ENCODE data around the gene NMUR1.

NMUR1 gene

DNA sequence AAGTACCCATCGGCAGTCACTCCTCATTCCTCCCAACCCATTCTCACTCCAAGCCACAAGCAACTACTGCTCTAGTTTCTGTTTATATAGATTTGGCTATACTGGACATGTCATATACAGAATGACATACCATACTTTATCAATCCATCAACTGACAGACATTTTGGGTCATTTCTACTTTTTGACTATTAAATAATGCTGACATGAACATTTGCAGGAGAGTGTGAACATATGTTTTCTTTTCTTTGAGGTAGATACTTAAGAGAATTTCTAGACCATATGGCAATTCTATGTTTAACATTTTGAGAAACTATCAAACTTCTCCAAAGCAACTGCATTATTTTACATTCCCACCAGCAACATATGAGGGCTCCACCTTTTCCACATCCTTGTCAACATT, 32.6 kb downstream of the NMUR1 start:
- TF ChIP-seq, protein P1, sequence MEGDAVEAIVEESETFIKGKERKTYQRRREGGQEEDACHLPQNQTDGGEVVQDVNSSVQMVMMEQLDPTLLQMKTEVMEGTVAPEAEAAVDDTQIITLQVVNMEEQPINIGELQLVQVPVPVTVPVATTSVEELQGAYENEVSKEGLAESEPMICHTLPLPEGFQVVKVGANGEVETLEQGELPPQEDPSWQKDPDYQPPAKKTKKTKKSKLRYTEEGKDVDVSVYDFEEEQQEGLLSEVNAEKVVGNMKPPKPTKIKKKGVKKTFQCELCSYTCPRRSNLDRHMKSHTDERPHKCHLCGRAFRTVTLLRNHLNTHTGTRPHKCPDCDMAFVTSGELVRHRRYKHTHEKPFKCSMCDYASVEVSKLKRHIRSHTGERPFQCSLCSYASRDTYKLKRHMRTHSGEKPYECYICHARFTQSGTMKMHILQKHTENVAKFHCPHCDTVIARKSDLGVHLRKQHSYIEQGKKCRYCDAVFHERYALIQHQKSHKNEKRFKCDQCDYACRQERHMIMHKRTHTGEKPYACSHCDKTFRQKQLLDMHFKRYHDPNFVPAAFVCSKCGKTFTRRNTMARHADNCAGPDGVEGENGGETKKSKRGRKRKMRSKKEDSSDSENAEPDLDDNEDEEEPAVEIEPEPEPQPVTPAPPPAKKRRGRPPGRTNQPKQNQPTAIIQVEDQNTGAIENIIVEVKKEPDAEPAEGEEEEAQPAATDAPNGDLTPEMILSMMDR (IDR thresholded peaks at IDR 0.05): no peak
- no peak for TF ChIP-seq ZFX (IDR thresholded peaks at IDR 0.05; ENCODE audit: borderline replicate concordance)
- H3K27ac ChIP-seq: no peak overlapping the region

- no peak overlapping the region for H3K27ac ChIP-seq
- TF ChIP-seq, protein P1 (IDR thresholded peaks at IDR 0.05): no peak
- no peak for TF ChIP-seq ZFX (IDR thresholded peaks at IDR 0.05; ENCODE audit: borderline replicate concordance)
Measured at GRCh38 chr2:231494669-231495068, 35.6 kb downstream of the NMUR1 start.

DNA sequence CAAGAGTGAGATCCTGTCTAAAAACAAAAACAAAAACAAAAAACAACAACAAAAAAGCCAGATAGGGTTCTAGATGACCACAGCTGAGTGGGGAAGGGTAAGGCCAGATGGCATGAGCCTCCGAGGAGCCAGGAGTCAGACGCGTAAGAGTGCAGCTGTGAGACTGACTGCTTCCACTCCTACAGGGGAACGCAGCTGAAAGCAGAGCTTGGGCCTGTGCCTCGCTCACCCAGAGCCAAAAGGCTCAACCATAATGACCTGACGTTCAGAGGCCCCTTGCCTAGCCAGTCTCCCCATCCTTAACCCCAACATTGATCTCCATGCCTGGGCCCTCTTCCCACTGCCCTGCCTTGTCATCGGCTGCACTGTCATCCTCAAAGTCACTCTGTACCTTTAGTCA, 39.4 kb downstream of the NMUR1 start:
- TF ChIP-seq ZFX (IDR thresholded peaks at IDR 0.05; ENCODE audit: borderline replicate concordance): no peak
- TF ChIP-seq, protein P1 (IDR thresholded peaks at IDR 0.05): no peak

GRCh38 chr2:231489990-231490389, 40.3 kb downstream of the NMUR1 start:
- no peak overlapping the region for H3K27ac ChIP-seq
- no peak for TF ChIP-seq ZFX (IDR thresholded peaks at IDR 0.05; ENCODE audit: borderline replicate concordance)
- TF ChIP-seq, protein P1 (IDR thresholded peaks at IDR 0.05): peak; percentile 28; the same call in 1 of the 2 replicates

More for the DNA sequence above, 39.4 kb downstream of the NMUR1 start:
- H3K27ac ChIP-seq: no peak overlapping the region

DNA sequence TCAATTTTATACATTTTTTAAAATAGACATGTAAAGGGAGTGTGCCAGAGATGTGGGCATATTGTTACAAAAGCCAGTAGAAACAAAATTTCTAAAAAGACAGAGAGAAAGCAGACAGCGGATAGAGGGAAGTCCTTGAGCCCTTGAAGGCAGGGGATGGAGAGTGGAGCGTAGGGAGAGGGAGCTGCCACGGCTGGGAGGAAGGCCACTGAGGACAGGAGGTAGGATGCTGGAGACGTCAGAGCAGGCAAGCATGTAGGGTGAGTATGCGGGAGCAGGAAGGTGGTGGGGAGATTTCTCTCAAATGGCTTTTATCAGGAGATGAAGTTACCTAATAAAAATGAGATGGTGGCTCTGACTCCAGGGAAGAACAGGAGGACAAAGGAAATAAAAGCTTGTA, 41.9 kb downstream of the NMUR1 start:
- TF ChIP-seq ZFX (IDR thresholded peaks at IDR 0.05; ENCODE audit: borderline replicate concordance): no peak
- TF ChIP-seq, protein P1 (IDR thresholded peaks at IDR 0.05): no peak
- H3K27ac ChIP-seq: no peak overlapping the region

DNA sequence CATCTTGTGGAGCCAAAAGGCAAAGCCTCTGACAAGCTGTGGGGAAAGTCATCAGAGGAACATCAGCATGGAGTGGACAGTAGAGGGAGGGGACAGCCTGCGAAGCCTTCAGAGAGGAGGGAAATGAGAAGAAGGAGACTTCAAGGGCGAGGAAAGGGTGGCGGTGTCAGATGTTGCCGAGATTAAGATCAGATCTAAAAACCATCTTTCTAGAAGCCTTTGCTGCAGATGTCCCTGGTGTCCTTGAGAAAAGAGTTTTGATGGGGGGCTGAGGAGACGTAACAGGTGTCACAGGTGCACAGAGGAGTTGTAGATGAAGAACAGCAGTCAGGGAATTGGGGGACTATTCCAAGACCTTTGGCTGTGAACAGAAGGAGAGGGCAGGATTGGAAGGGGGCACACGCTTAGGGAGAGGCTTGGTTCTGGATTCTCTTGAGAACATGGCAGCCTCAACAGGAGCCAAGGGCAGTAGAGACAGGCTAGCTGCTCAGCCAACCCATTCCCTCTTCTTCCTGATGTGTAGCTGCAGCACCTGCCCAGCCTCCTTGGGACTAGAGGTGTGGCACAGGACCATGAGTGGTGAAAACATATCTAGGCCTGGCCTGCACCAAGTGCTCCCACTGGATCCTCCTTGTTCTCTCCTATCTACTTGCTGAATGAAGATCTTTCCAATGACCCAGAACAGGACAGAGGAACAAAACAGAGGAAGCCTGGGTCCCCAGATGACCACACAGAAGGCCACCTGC, 43.2 kb downstream of the NMUR1 start:
- H3K27ac ChIP-seq: no peak overlapping the region
- TF ChIP-seq, protein P1 (IDR thresholded peaks at IDR 0.05): no peak
- TF ChIP-seq ZFX (IDR thresholded peaks at IDR 0.05; ENCODE audit: borderline replicate concordance): no peak
